DOHH2 (cell line): ENCODE measurements around the gene PFDN5.

ENCODE experiments used
- H3F3A ChIP-seq: fragments of 200-600 bp; sonication (generic), shearing (Covaris generic); 2 replicates; pipeline ENCODE4 v1.6.0; 2016; ENCODE audit warnings: antibody characterized with exemption, mild to moderate bottlenecking; ENCODE audit not compliant: control insufficient read depth, insufficient read depth
- H3K27ac ChIP-seq: fragments of 200-600 bp; sonication (generic); 2 replicates; pipeline ENCODE4 v1.5.1; 2014; ENCODE audit warnings: low read depth, mild to moderate bottlenecking, low read length, moderate library complexity
- H3K27me3 ChIP-seq: fragments of 200-600 bp; sonication (generic); 2 replicates; pipeline ENCODE4 v1.6.1; 2014; ENCODE audit warnings: mild to moderate bottlenecking, low read length, mixed read lengths; ENCODE audit not compliant: control insufficient read depth
- H3K36me3 ChIP-seq: fragments of 200-600 bp; sonication (generic); 2 replicates; pipeline ENCODE4 v1.6.1; 2014; ENCODE audit warnings: mild to moderate bottlenecking, low read length, moderate library complexity, mixed read lengths; ENCODE audit not compliant: control insufficient read depth
- H3K4me1 ChIP-seq: fragments of 200-600 bp; sonication (generic); 2 replicates; pipeline ENCODE4 v1.6.1; 2014; ENCODE audit warnings: mild to moderate bottlenecking, low read length, mixed read lengths; ENCODE audit not compliant: control insufficient read depth
- H3K4me2 ChIP-seq: fragments of 200-600 bp; sonication (generic); 2 replicates; pipeline ENCODE4 v1.6.0; 2014; ENCODE audit warnings: mild to moderate bottlenecking, low read length, moderate library complexity
- H3K4me3 ChIP-seq: fragments of 200-600 bp; sonication (generic); 2 replicates; pipeline ENCODE4 v1.5.1; 2014; ENCODE audit warnings: mild to moderate bottlenecking, low read length, mixed read lengths
- H3K79me2 ChIP-seq: fragments of 200-600 bp; sonication (generic); 2 replicates; pipeline ENCODE4 v1.6.1; 2014; ENCODE audit warnings: mild to moderate bottlenecking, low read length, mixed read lengths; ENCODE audit not compliant: control insufficient read depth
- H3K9me2 ChIP-seq: fragments of 200-600 bp; sonication (generic); replicated peaks from 2 replicates; pipeline ENCODE4 v1.6.1; 2014; ENCODE audit warnings: mild to moderate bottlenecking, low read length, mixed read lengths; ENCODE audit not compliant: control insufficient read depth
- H3K9me3 ChIP-seq: fragments of 200-600 bp; sonication (generic); 2 replicates; pipeline ENCODE4 v1.6.1; 2014; ENCODE audit warnings: antibody characterized with exemption, low read length, mixed read lengths; ENCODE audit not compliant: control insufficient read depth, insufficient read depth
- H4K20me1 ChIP-seq: fragments of 200-600 bp; sonication (generic); 2 replicates; pipeline ENCODE4 v1.6.0; 2014; ENCODE audit warnings: low read depth, mild to moderate bottlenecking, antibody characterized with exemption, low read length, moderate library complexity; ENCODE audit not compliant: control insufficient read depth, insufficient read depth
- CTCF ChIP-seq: fragments of 200-600 bp; sonication (generic); IDR thresholded peaks from one replicate; pipeline ENCODE4 v1.5.1; 2014; ENCODE audit warnings: antibody characterized with exemption, mild to moderate bottlenecking, low read depth, low read length; ENCODE audit not compliant: poor library complexity, severe bottlenecking
- EZH2phosphoT487 ChIP-seq: fragments of 200-600 bp; sonication (generic); IDR thresholded peaks from 2 replicates; pipeline ENCODE4 v1.6.1; 2017; ENCODE audit warnings: borderline replicate concordance, mild to moderate bottlenecking, antibody characterized with exemption, low read length, moderate library complexity, mixed read lengths

The PFDN5 gene

DNA sequence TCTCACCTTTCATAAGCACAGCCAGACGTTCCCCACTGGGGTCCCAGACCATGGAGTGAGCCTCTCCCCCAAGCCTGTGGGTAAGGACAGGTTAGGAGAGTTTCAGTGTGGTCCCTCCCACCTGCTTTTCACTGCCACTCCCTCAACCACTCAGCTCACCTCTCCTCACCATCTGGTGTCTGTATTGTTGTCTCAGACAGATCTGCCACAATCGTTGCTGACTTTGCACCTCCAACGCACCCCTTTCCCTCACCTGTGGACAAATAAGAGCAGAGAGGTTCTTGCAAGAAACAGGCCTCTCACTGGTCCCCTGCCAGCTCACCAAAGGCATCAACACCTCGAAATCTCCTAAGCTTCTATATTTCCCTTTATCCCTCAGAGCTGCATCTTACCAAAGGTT is 12.9 kb downstream of the PFDN5 start:
- no peak overlapping the region for H3K27ac ChIP-seq
- TF ChIP-seq CTCF (no peak), EZH2phosphoT487 (no peak)
- H3K4me2 ChIP-seq = no peak overlapping the region
- H3K9me2 ChIP-seq = no peaks in the 10 kb centered on the region
- no peaks in the 10 kb centered on the region for H3K4me1 ChIP-seq
- H3K27me3 ChIP-seq = no peaks in the 10 kb centered on the region
- H3K9me3 ChIP-seq = no peaks in the 10 kb centered on the region
- H3K79me2 ChIP-seq = peaks cover 2% of the 10 kb centered on the region
- H3K4me3 ChIP-seq = no peak overlapping the region
- no peaks in the 10 kb centered on the region for H4K20me1 ChIP-seq
- no peaks in the 10 kb centered on the region for H3F3A ChIP-seq
- peaks cover 49% of the 10 kb centered on the region for H3K36me3 ChIP-seq

DNA sequence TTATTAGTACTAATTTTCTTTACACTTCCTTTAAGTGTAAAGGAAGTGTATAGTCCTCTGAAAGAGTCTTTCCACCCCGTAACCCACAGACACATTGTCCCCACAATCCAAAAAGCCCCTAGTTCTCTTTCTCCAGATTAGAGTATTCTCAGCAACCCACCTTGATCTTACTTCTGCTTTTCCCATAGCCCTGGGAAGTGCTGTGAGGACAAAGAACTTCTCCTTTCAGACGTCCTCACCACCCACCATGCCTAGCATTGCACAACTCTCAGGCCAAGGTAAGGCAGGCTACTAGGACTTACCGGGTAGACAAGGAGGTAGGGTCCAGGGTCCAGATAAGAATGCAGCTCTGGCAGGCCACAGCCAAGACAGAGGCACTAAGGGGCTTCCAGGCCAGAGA is 18.7 kb downstream of the PFDN5 start:
- Histone ChIP-seq H3K79me2 (peaks cover 4% of the 10 kb centered on the region; the same call in 1 of the 2 replicates), H3K27ac (no peak overlapping the region), H3F3A (no peaks in the 10 kb centered on the region), H3K36me3 (peaks cover 44% of the 10 kb centered on the region), H3K9me3 (no peaks in the 10 kb centered on the region), H3K4me2 (no peak overlapping the region), H3K4me3 (no peak overlapping the region), H3K4me1 (no peaks in the 10 kb centered on the region), H3K27me3 (no peaks in the 10 kb centered on the region), H3K9me2 (no peaks in the 10 kb centered on the region), H4K20me1 (no peaks in the 10 kb centered on the region)
- TF ChIP-seq EZH2phosphoT487 (no peak), CTCF (no peak)

DNA sequence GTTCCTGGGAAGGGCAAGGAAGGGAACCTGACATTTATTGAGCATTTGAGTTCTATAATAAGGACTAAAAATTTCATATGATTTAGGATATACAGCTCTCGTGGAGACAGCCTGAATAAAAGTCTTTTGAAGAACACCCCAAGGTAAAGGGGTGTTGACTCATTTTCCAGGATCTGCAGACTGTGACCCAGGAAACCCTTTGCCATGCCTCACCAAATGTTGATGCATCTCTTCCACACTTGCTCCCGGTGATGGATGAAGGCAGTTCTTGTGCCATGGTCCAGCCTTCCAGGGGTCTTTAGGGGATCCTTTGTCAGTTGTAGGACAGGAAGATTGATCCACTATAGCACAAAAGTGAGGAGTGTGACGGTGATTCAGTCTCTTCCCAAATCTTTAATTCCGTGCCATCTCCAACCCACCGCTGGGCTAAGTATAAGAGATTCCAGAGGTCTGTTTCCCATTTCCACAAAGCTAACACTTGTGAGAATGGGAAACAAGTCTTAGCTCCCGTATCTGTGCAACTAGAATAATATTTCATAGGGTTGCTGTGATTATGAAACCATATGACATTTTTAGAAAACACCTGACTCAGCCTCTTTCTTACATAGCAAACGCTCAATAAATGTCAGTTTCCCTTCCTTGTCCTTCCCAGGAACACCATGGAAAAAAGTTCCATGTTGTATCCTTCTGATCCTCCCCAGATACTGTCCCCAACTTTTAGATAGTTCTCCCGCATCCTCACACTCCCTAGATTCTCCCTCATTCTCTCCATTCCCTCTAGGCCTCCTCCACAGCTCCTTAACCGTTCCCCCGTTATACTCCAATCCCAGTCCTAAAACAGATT is 25.2 kb downstream of the PFDN5 start:
- no peak for TF ChIP-seq EZH2phosphoT487
- TF ChIP-seq CTCF = no peak
- H3K4me2 ChIP-seq = peak overlapping the region; percentile 90
- H3K9me3 ChIP-seq = no peaks in the 10 kb centered on the region
- peak overlapping the region; percentile 87 for H3K27ac ChIP-seq
- H3K4me3 ChIP-seq = peak overlapping the region; percentile 97
- H3K27me3 ChIP-seq = no peaks in the 10 kb centered on the region
- no peaks in the 10 kb centered on the region for H3K9me2 ChIP-seq
- peaks cover 32% of the 10 kb centered on the region for H3K4me1 ChIP-seq
- peaks cover 31% of the 10 kb centered on the region for H3K36me3 ChIP-seq
- no peaks in the 10 kb centered on the region for H4K20me1 ChIP-seq
- peaks cover 17% of the 10 kb centered on the region for H3K79me2 ChIP-seq
- peaks cover 10% of the 10 kb centered on the region for H3F3A ChIP-seq
